Measurements from ENCODE around the gene COL6A2. TPM values are rescaled to one million over a fixed set of nuclear protein-coding genes. Genes with fewer than 3 reads are reported as not detected.

Gene COL6A2
- total and polyA plus RNA-seq, 2 of the 13 experiments (the other 11 are each of a cell fraction or from before 2014, with no cell fraction given): 0.07 to 0.41 TPM

GRCh38 chr21:46094401-46095082 lies 3.4 kb upstream of the COL6A2 start:
- no peak for DNase-seq (ENCODE audit: low spot score)
- no peak for FAIRE-seq
- POLR2A ChIA-PET: no interaction called here

More at GRCh38 chr21:46094401-46095082, 3.4 kb upstream of the COL6A2 start:
- Histone ChIP-seq H3K27me3 (ENCODE audit: control insufficient read depth in 1 of 2, insufficient read depth in 2 of 2, low read length in 2 of 2) (peaks cover 11 to 53% of the 10 kb centered on the region in 2 experiments), H4K20me1 (ENCODE audit: insufficient read depth, low read length) (no peaks in the 10 kb centered on the region), H3K4me2 (ENCODE audit: low read depth, low read length) (no peak overlapping the region), H3K4me1 (ENCODE audit: insufficient read depth, low read length) (no peaks in the 10 kb centered on the region), H3K4me3 (replicated peaks in 1 of 3; ENCODE audit: insufficient read depth in 1 of 3, low read depth in 2 of 3, low read length in 3 of 3) (no peak overlapping the region), H3K79me2 (ENCODE audit: insufficient read depth, low read length) (no peaks in the 10 kb centered on the region), H3K9me3 (ENCODE audit: low read length) (no peaks in the 10 kb centered on the region), H3K27ac (ENCODE audit: extremely low read length, insufficient read depth, low read length) (no peak overlapping the region), H3K9ac (ENCODE audit: insufficient read depth, low read depth, low read length) (no peak overlapping the region), H3K36me3 (replicated peaks in 1 of 2; ENCODE audit: control insufficient read depth in 1 of 2, insufficient read depth in 2 of 2, low read length in 2 of 2) (no peaks in the 10 kb centered on the region), H2AFZ (ENCODE audit: low read length) (no peak overlapping the region)
- intact Hi-C loops (cut with micrococcal nuclease; ENCODE audit: unreplicated experiment): no loop called here
- no TSS peak for BruUV-seq (replicated peaks)
- no peak for ATAC-seq
- in situ Hi-C loops (cut with HindIII; ENCODE audit: extremely low pct_ligation_motif_present, low pct_unique_long_range_greater_than_20kb): no loop called here
- CTCF ChIA-PET (ENCODE audit: low intra/inter-chr PET ratio, low total read pairs): no interaction called here
- WGBS (ENCODE audit: low lambda C conversion rate): 45% methylated on average over 13 of the region's 14 CpGs
- no peak for TF ChIP-seq MNT (IDR thresholded peaks at IDR 0.05)
- TF ChIP-seq ZNF569 (CRISPR knock-in tag; IDR thresholded peaks at IDR 0.05; ENCODE audit: borderline replicate concordance): no peak
- no peak for TF ChIP-seq NCOA2 (CRISPR knock-in tag; IDR thresholded peaks at IDR 0.05)
- no peak for TF ChIP-seq SETDB1 (CRISPR knock-in tag; IDR thresholded peaks at IDR 0.05; ENCODE audit: borderline replicate concordance)
- TF ChIP-seq E2F2 (CRISPR knock-in tag; IDR thresholded peaks at IDR 0.05; ENCODE audit: borderline replicate concordance): no peak
- TF ChIP-seq TBX2 (CRISPR knock-in tag; IDR thresholded peaks at IDR 0.05; ENCODE audit: borderline replicate concordance): no peak
- TF ChIP-seq STAT5B (CRISPR knock-in tag; IDR thresholded peaks at IDR 0.05): no peak
- TF ChIP-seq LCORL (IDR thresholded peaks at IDR 0.05): no peak
- no peak for TF ChIP-seq LCORL (CRISPR knock-in tag; IDR thresholded peaks at IDR 0.05)
- no peak for TF ChIP-seq NAIF1 (CRISPR knock-in tag; IDR thresholded peaks at IDR 0.05; ENCODE audit: borderline replicate concordance)
- no peak for TF ChIP-seq ZNF317 (CRISPR knock-in tag; IDR thresholded peaks at IDR 0.05)
- no peak for TF ChIP-seq ZNF720 (CRISPR knock-in tag; IDR thresholded peaks at IDR 0.05)
- no peak for TF ChIP-seq RFXANK (CRISPR knock-in tag; IDR thresholded peaks at IDR 0.05)
- no peak for TF ChIP-seq HOXA5 (CRISPR knock-in tag; IDR thresholded peaks at IDR 0.05)
- no peak for TF ChIP-seq ZNF776 (CRISPR knock-in tag; IDR thresholded peaks at IDR 0.05)
